Natural killer cell (primary cell): ENCODE results near the gene TRMO. TPM values are rescaled to one million over a fixed set of nuclear protein-coding genes. Genes with fewer than 3 reads are reported as not detected.

ENCODE experiments used
- ATAC-seq, 3 donors: fragments of 150-1000 bp in 2 of 3; fragments of 200-7000 bp in 1 of 3; cut with Tn5 transposase; 1 replicate in 1 of 3; 2 replicates in 2 of 3; pipeline ENCODE4 v1.10.0; 2021; ENCODE audit warnings: mild to moderate bottlenecking in 2 of 3, moderate library complexity in 2 of 3
- DNase-seq, 2 donors: peaks; one replicate each; pipeline versions ENCODE4 v3.0.0 to v3.0.0-alpha.2; 2013 to 2021; ENCODE audit warnings: mixed read lengths in 1 of 2
- H3K27ac ChIP-seq: one replicate; pipeline ENCODE4 v1.5.1; 2013; ENCODE audit warnings: mild to moderate bottlenecking, low read length
- H3K27me3 ChIP-seq: one replicate; pipeline ENCODE4 v1.6.1; 2013; ENCODE audit warnings: low read length; ENCODE audit not compliant: control insufficient read depth, insufficient read depth
- H3K36me3 ChIP-seq: one replicate; pipeline ENCODE4 v1.6.1; 2013; ENCODE audit warnings: low read length; ENCODE audit not compliant: control insufficient read depth, insufficient read depth
- H3K4me1 ChIP-seq: one replicate; pipeline ENCODE4 v1.6.1; 2013; ENCODE audit warnings: low read length; ENCODE audit not compliant: control insufficient read depth, insufficient read depth
- H3K4me3 ChIP-seq: one replicate; pipeline ENCODE4 v1.5.1; 2013; ENCODE audit warnings: low read length
- H3K9me3 ChIP-seq: one replicate; pipeline ENCODE4 v1.6.1; 2013; ENCODE audit warnings: low read length; ENCODE audit not compliant: control insufficient read depth, insufficient read depth
- H3K27ac Mint-ChIP-seq, 2 donors: one replicate each; pipeline ENCODE4 v1.8.0; 2022; ENCODE audit warnings: mild to moderate bottlenecking in 2 of 2, mixed read lengths in 2 of 2, moderate library complexity in 1 of 2
- H3K27me3 Mint-ChIP-seq, 2 donors: one replicate each; pipeline ENCODE4 v1.8.0; 2022; ENCODE audit warnings: low read depth in 2 of 2, mixed read lengths in 2 of 2
- H3K36me3 Mint-ChIP-seq: one replicate; pipeline ENCODE4 v1.8.0; 2022; ENCODE audit warnings: mixed read lengths
- H3K4me1 Mint-ChIP-seq, 2 donors: one replicate each; pipeline ENCODE4 v1.8.0; 2022; ENCODE audit warnings: mixed read lengths in 2 of 2
- H3K4me3 Mint-ChIP-seq: one replicate; pipeline ENCODE4 v1.8.0; 2022; ENCODE audit warnings: mild to moderate bottlenecking, moderate library complexity, mixed read lengths
- H3K9me3 Mint-ChIP-seq, 2 donors: one replicate each; pipeline ENCODE4 v1.8.0; 2022; ENCODE audit warnings: mixed read lengths in 2 of 2
- WGBS: methylation state at CpG from one replicate; pipeline ENCODE4 v1.1.7; 2013; ENCODE audit warnings: missing lambda C conversion rate; ENCODE audit not compliant: insufficient coverage; 5-methylcytosine and 5-hydroxymethylcytosine counted together
- intact Hi-C: fragments of 100-400 bp; cut with micrococcal nuclease; formaldehyde crosslinking; loops from one replicate; pipeline ENCODE4 v1.14.2; 2022
- total RNA-seq, 4 donors: library from RNA; stranded (reverse); fragments of 120-200 nt in 1 of 4; gene quantifications; one replicate each; pipeline versions ENCODE4 v1.2.3 to v1.2.4, GENCODE V29; 2013 to 2022
- TF ChIP-seq, protein P1 (sequence below): fragments of 200-600 bp; IDR thresholded peaks from one replicate; pipeline ENCODE4 v1.8.0; 2022; ENCODE audit warnings: antibody characterized with exemption

The TRMO gene
- total RNA-seq, 3 donors from 2014 or later (not counting 1 experiment from before 2014, with no cell fraction given): 26.6 to 35.1 (median 31.2) TPM

GRCh38 chr9:97895211-97895610, 27.1 kb downstream of the TRMO start:
- Histone ChIP-seq H3K4me3 (no peak overlapping the region), H3K27ac (no peak overlapping the region), H3K4me1 (no peaks in the 10 kb centered on the region), H3K36me3 (peaks cover 4% of the 10 kb centered on the region), H3K9me3 (no peaks in the 10 kb centered on the region), H3K27me3 (no peaks in the 10 kb centered on the region)
- 100% methylated on average over 1 of the region's 1 CpG for WGBS
- Mint-ChIP-seq H3K36me3 (no peaks in the 10 kb centered on the region), H3K9me3 (no peaks in the 10 kb centered on the region), H3K27me3 (no peaks in the 10 kb centered on the region), H3K27ac (no peak overlapping the region), H3K4me3 (no peak overlapping the region), H3K4me1 (no peaks in the 10 kb centered on the region)
- intact Hi-C loops: no loop called here
- TF ChIP-seq, protein P1, sequence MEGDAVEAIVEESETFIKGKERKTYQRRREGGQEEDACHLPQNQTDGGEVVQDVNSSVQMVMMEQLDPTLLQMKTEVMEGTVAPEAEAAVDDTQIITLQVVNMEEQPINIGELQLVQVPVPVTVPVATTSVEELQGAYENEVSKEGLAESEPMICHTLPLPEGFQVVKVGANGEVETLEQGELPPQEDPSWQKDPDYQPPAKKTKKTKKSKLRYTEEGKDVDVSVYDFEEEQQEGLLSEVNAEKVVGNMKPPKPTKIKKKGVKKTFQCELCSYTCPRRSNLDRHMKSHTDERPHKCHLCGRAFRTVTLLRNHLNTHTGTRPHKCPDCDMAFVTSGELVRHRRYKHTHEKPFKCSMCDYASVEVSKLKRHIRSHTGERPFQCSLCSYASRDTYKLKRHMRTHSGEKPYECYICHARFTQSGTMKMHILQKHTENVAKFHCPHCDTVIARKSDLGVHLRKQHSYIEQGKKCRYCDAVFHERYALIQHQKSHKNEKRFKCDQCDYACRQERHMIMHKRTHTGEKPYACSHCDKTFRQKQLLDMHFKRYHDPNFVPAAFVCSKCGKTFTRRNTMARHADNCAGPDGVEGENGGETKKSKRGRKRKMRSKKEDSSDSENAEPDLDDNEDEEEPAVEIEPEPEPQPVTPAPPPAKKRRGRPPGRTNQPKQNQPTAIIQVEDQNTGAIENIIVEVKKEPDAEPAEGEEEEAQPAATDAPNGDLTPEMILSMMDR: no peak
- DNase-seq (no peak), ATAC-seq (no peak)

DNA sequence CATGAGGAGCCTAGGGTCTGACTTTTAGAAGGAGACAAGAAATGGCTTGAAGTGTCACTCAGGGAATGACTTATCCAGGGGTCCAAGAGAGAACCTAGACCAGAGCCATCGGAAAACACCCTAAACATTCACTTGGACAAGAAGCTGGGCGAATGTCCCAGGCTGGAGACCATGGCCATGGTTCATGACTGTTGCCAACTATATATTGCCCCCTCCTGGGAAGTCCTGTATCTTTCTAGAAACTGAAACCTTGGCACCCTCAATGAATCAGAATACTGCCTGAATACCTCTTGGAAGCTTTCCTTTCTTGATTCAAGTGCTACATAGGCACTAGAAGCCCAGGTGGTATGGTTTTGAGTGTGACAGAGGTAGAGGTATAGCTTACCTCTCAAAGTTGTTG, 29.9 kb downstream of the TRMO start:
- H3K27ac ChIP-seq: no peak overlapping the region
- no peaks in the 10 kb centered on the region for H3K4me1 Mint-ChIP-seq
- no peak overlapping the region for H3K4me3 ChIP-seq
- H3K27me3 Mint-ChIP-seq: no peaks in the 10 kb centered on the region
- DNase-seq (no peak), ATAC-seq (no peak)
- no peaks in the 10 kb centered on the region for H3K27me3 ChIP-seq
- TF ChIP-seq, protein P1: no peak
- peaks cover 2% of the 10 kb centered on the region for H3K36me3 ChIP-seq
- H3K4me1 ChIP-seq: no peaks in the 10 kb centered on the region
- H3K9me3 Mint-ChIP-seq: no peaks in the 10 kb centered on the region
- intact Hi-C loops: no loop called here
- H3K9me3 ChIP-seq: no peaks in the 10 kb centered on the region
- no peaks in the 10 kb centered on the region for H3K36me3 Mint-ChIP-seq
- no peak overlapping the region for H3K4me3 Mint-ChIP-seq
- H3K27ac Mint-ChIP-seq: no peak overlapping the region
- 82% methylated on average over 2 of the region's 2 CpGs for whole genome bisulfite sequencing

DNA sequence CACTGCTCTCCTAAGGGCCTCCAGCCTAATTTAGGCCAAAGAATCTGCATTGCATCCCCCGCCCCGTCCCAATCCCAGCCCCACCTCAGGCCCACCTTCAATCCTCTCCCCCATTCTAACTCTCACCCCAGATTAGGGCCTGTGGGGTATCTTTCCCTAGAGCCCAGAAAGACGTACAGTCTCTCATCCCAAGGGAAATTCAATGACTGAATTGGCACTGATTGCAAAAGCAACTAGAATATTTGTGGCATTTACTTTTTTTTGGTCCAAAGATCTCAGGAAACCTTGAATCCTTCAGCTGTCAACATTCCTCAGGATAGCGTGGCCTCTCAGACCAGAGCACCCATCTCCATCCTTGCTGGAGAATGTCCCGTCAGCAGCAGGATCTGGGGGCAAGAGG, 30.6 kb downstream of the TRMO start:
- Mint-ChIP-seq H3K4me3 (no peak overlapping the region), H3K27me3 (no peaks in the 10 kb centered on the region), H3K9me3 (no peaks in the 10 kb centered on the region), H3K36me3 (no peaks in the 10 kb centered on the region), H3K4me1 (no peaks in the 10 kb centered on the region), H3K27ac (no peak overlapping the region)
- intact Hi-C loops: no loop called here
- ATAC-seq (no peak), DNase-seq (no peak)
- H3K27me3 ChIP-seq: no peaks in the 10 kb centered on the region
- H3K27ac ChIP-seq: no peak overlapping the region
- H3K9me3 ChIP-seq: no peaks in the 10 kb centered on the region
- TF ChIP-seq, protein P1: no peak
- no peaks in the 10 kb centered on the region for H3K4me1 ChIP-seq
- peaks cover 2% of the 10 kb centered on the region for H3K36me3 ChIP-seq
- WGBS: 93% methylated on average over 5 of the region's 5 CpGs
- no peak overlapping the region for H3K4me3 ChIP-seq
